IMR-90 (cell line): ENCODE measurements around the gene TELO2. TPM values are rescaled to one million over a fixed set of nuclear protein-coding genes. Genes with fewer than 3 reads are reported as not detected.

Source experiments
- ATAC-seq: fragments of 200-7000 bp; cut with Tn5 transposase; 2 replicates; pipeline ENCODE4 v1.9.1; 2020; ENCODE audit warnings: low read depth, mild to moderate bottlenecking, moderate library complexity
- BruUV-seq: library from RNA; stranded (reverse); fragments of 400-500 nt; replicated peaks from 2 replicates; lab custom pipeline; 2021; lab: Mats Ljungman, UMichigan
- CTCF ChIA-PET: fragments of 300-600 bp; formaldehyde crosslinking; extraction: SDS; loops from one replicate; lab custom pipeline; 2021; ENCODE audit warnings: antibody characterized with exemption; lab: Yijun Ruan, JAX
- POLR2A ChIA-PET: fragments of 300-600 bp; sonication (Branson Sonifier 250); formaldehyde crosslinking; loops from one replicate; lab custom pipeline; 2022; ENCODE audit warnings: antibody characterized with exemption; ENCODE audit not compliant: unreplicated experiment; lab: Charles Lee
- DNase-seq: peaks from one replicate; pipeline ENCODE4 v3.0.0; 2013
- H2AFZ ChIP-seq: replicated peaks from 2 replicates; pipeline ENCODE3; 2013; ENCODE audit warnings: low read length, mild to moderate bottlenecking; ENCODE audit not compliant: poor library complexity
- H2AK5ac ChIP-seq: 2 replicates; pipeline ENCODE4 v1.6.1; 2013; ENCODE audit warnings: low read depth, low read length, inconsistent platforms
- H2AK9ac ChIP-seq: replicated peaks from 2 replicates; pipeline ENCODE3; 2013; ENCODE audit warnings: mild to moderate bottlenecking, low read depth, low read length, moderate library complexity; ENCODE audit not compliant: poor library complexity
- H2BK120ac ChIP-seq: 2 replicates; pipeline ENCODE4 v1.6.1; 2013; ENCODE audit warnings: low read depth, low read length, inconsistent platforms
- H2BK15ac ChIP-seq: 3 replicates; pipeline ENCODE4 v1.6.1; 2013; ENCODE audit warnings: low read depth, low read length, inconsistent platforms
- H2BK20ac ChIP-seq: 2 replicates; pipeline ENCODE4 v1.6.1; 2013; ENCODE audit warnings: low read depth, mild to moderate bottlenecking, inconsistent platforms, low read length, moderate library complexity
- H2BK5ac ChIP-seq: 2 replicates; pipeline ENCODE4 v1.6.1; 2013; ENCODE audit warnings: mild to moderate bottlenecking, low read depth, low read length, inconsistent platforms; ENCODE audit not compliant: poor library complexity, severe bottlenecking
- H3K14ac ChIP-seq: replicated peaks from 2 replicates; pipeline ENCODE4 v1.6.1; 2013; ENCODE audit warnings: low read depth, low read length, inconsistent platforms
- H3K18ac ChIP-seq: 2 replicates; pipeline ENCODE4 v1.6.1; 2013; ENCODE audit warnings: low read depth, low read length, control low read depth
- H3K23ac ChIP-seq: 2 replicates; pipeline ENCODE4 v1.6.1; 2013; ENCODE audit warnings: low read depth, low read length, inconsistent platforms
- H3K27ac ChIP-seq: 2 replicates; pipeline ENCODE4 v1.5.1; 2013; ENCODE audit warnings: mild to moderate bottlenecking, control low read depth, low read length; ENCODE audit not compliant: insufficient read depth
- H3K27me3 ChIP-seq: 2 replicates; pipeline ENCODE4 v1.6.1; 2013; ENCODE audit warnings: low read length; ENCODE audit not compliant: control insufficient read depth, insufficient read depth
- H3K36me3 ChIP-seq: 2 replicates; pipeline ENCODE4 v1.6.1; 2013; ENCODE audit warnings: low read length, mixed read lengths; ENCODE audit not compliant: control insufficient read depth, insufficient read depth
- H3K4ac ChIP-seq: 2 replicates; pipeline ENCODE4 v1.6.1; 2013; ENCODE audit warnings: low read depth, low read length, inconsistent platforms
- H3K4me1 ChIP-seq: 2 replicates; pipeline ENCODE4 v1.6.1; 2013; ENCODE audit warnings: low read length, mixed read lengths; ENCODE audit not compliant: control insufficient read depth, insufficient read depth
- H3K4me2 ChIP-seq: 2 replicates; pipeline ENCODE4 v1.6.1; 2013; ENCODE audit warnings: low read depth, mild to moderate bottlenecking, control low read depth, low read length, moderate library complexity
- H3K4me3 ChIP-seq: 2 replicates; pipeline ENCODE4 v1.5.1; 2013; ENCODE audit warnings: low read depth, mild to moderate bottlenecking, control low read depth, low read length, moderate library complexity; ENCODE audit not compliant: insufficient read depth
- H3K56ac ChIP-seq: 2 replicates; pipeline ENCODE4 v1.6.1; 2013; ENCODE audit warnings: low read length, inconsistent platforms; ENCODE audit not compliant: insufficient read depth; ENCODE audit errors: extremely low read depth
- H3K79me1 ChIP-seq, 2 experiments: 2 replicates each; pipeline ENCODE4 v1.6.1; 2013; ENCODE audit warnings: low read length in 2 of 2, inconsistent platforms in 1 of 2, low read depth in 1 of 2
- H3K9ac ChIP-seq: 2 replicates; pipeline ENCODE4 v1.6.1; 2013; ENCODE audit warnings: low read depth, low read length, control low read depth
- H3K9me1 ChIP-seq: 2 replicates; pipeline ENCODE4 v1.6.1; 2013; ENCODE audit warnings: low read length, inconsistent platforms; ENCODE audit not compliant: insufficient read depth
- H3K9me3 ChIP-seq: 2 replicates; pipeline ENCODE4 v1.6.1; 2013; ENCODE audit warnings: low read length; ENCODE audit not compliant: control insufficient read depth, insufficient read depth
- H4K20me1 ChIP-seq: 2 replicates; pipeline ENCODE4 v1.6.1; 2013; ENCODE audit warnings: low read length, inconsistent platforms; ENCODE audit not compliant: insufficient read depth
- H4K5ac ChIP-seq: 2 replicates; pipeline ENCODE4 v1.6.1; 2013; ENCODE audit warnings: mild to moderate bottlenecking, low read depth, low read length, control low read depth
- H4K8ac ChIP-seq, 2 experiments: 2 replicates each; pipeline ENCODE4 v1.6.1; 2013; ENCODE audit warnings: low read depth in 2 of 2, low read length in 2 of 2, control low read depth in 1 of 2, inconsistent platforms in 1 of 2
- H4K91ac ChIP-seq: 2 replicates; pipeline ENCODE4 v1.6.1; 2013; ENCODE audit warnings: low read depth, low read length, inconsistent platforms; ENCODE audit not compliant: insufficient read depth
- BHLHE40 ChIP-seq: fragments of 150-350 bp; IDR thresholded peaks from 2 replicates; pipeline ENCODE4 v1.6.1; 2016; ENCODE audit warnings: mild to moderate bottlenecking, low read depth, low read length
- CEBPB ChIP-seq: IDR thresholded peaks from 2 replicates; pipeline ENCODE4 v1.6.1; 2012; ENCODE audit warnings: low read depth, low read length, improper control_type of control experiment
- NFE2L2 ChIP-seq: fragments of 150-350 bp; IDR thresholded peaks from 2 replicates; pipeline ENCODE4 v1.6.1; 2016; ENCODE audit warnings: low read depth, mild to moderate bottlenecking, low read length
- POLR2A ChIP-seq: IDR thresholded peaks from 2 replicates; pipeline ENCODE4 v1.6.1; 2012; ENCODE audit warnings: mild to moderate bottlenecking, low read depth, low read length
- RAD21 ChIP-seq: IDR thresholded peaks from 2 replicates; pipeline ENCODE4 v1.6.1; 2012; ENCODE audit warnings: low read length, improper control_type of control experiment
- RFX5 ChIP-seq: IDR thresholded peaks from 2 replicates; pipeline ENCODE4 v1.8.0; 2012; ENCODE audit warnings: low read depth, mild to moderate bottlenecking, low read length, moderate library complexity
- WGBS, 2 experiments: methylation state at CpG; one replicate each; pipeline versions ENCODE4 v1.1.5 to v1.1.7; 2013; ENCODE audit warnings: missing lambda C conversion rate in 2 of 2; ENCODE audit not compliant: insufficient read length in 1 of 2; ENCODE audit errors: extremely low coverage in 2 of 2; 5-methylcytosine and 5-hydroxymethylcytosine counted together
- dilution Hi-C: fragments of 300-500 bp; cut with HindIII; formaldehyde crosslinking; loops from one replicate; pipeline ENCODE4 v1.14.3; 2018; ENCODE audit warnings: low sequenced_read_pairs; ENCODE audit not compliant: unreplicated experiment
- in situ Hi-C: fragments of 300-500 bp; cut with MboI; formaldehyde crosslinking; loops from 3 replicates; pipeline ENCODE4 v1.14.3; 2019; ENCODE audit warnings: low sequenced_read_pairs, inconsistent platforms, mixed read lengths
- intact Hi-C: fragments of 100-400 bp; cut with micrococcal nuclease; formaldehyde crosslinking; loops from 2 replicates; pipeline ENCODE4 v1.10.0; 2022
- polyA plus RNA-seq, 3 experiments: library from polyadenylated mRNA; depleted of rRNA; stranded (reverse); fragments of >200 nt; gene quantifications; 2 replicates each; pipeline ENCODE4 v1.2.3, GENCODE V29; 2012; ENCODE audit warnings: low replicate concordance in 1 of 3
- total RNA-seq: library from RNA; depleted of rRNA; stranded (reverse); fragments of >200 nt; gene quantifications from 2 replicates; pipeline ENCODE4 v1.2.3, GENCODE V29; 2012
- TF ChIP-seq, protein P1 (sequence below): fragments of 150-350 bp; IDR thresholded peaks from 2 replicates; pipeline ENCODE4 v1.6.1; 2016; ENCODE audit warnings: low read depth, mild to moderate bottlenecking, low read length, moderate library complexity, borderline replicate concordance

TELO2 gene
- total and polyA plus RNA-seq, 2 of the 4 experiments (the other 2 are of a cell fraction), result 6.6 to 26.6 TPM

DNA sequence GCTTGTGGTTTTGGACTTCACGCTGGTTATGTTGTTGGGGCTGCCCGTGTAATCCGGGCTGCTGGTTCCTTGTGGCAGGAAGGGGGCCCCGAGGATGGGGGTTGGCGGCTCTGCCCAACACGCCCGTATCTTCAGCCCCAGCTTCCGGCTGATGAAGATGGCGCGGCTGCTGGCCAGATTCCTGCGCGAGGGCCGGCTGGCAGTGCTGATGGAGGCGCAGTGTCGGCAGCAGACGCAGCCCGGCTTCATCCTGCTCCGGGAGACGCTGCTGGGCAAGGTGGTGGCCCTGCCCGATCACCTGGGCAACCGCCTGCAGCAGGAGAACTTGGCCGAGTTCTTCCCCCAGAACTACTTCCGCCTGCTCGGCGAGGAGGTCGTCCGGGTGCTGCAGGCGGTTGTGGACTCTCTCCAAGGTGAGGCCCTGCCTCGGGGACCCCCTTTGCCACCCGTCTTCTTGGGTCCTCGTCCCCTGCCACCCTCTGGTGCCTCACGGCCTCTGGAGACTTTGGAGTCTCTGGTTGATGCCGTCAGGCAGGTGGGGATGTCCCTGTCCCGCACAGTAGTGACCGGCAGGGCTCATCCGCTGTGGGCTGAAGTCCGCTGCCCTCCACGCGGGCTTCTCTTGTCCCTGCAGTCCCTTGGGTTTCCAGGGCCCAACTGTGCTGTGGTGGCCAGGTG lies 2.2 kb downstream of the TELO2 start:
- no peak overlapping the region for H3K4ac ChIP-seq

More for the DNA sequence above, 2.2 kb downstream of the TELO2 start:
- intact Hi-C loops, result no loop called here
- Histone ChIP-seq H4K8ac (no peak overlapping the region), H2AK9ac (peak overlapping the region; percentile 50), H2BK20ac (no peak overlapping the region), H3K9me1 (peaks cover 7% of the 10 kb centered on the region), H3K27me3 (no peaks in the 10 kb centered on the region), H3K9me3 (no peaks in the 10 kb centered on the region), H3K4me1 (peaks cover 12% of the 10 kb centered on the region), H2BK15ac (no peak overlapping the region), H4K91ac (no peak overlapping the region), H3K27ac (no peak overlapping the region), H3K18ac (no peak overlapping the region), H2AFZ (no peak overlapping the region), H3K36me3 (peaks cover 34% of the 10 kb centered on the region), H3K14ac (no peak overlapping the region), H2BK120ac (no peak overlapping the region), H3K56ac (no peak overlapping the region), H3K9ac (no peak overlapping the region), H4K20me1 (peaks cover 13% of the 10 kb centered on the region; the same call in 1 of the 2 replicates), H3K4me2 (no peak overlapping the region), H4K5ac (no peak overlapping the region), H3K79me1 (peaks cover 6 to 35% of the 10 kb centered on the region in 2 experiments), H3K4me3 (no peak overlapping the region), H2BK5ac (no peak overlapping the region), H3K23ac (no peak overlapping the region), H2AK5ac (no peak overlapping the region)
- TF ChIP-seq RAD21, result no peak
- no peak for TF ChIP-seq BHLHE40
- no peak for TF ChIP-seq POLR2A
- TF ChIP-seq, protein P1, sequence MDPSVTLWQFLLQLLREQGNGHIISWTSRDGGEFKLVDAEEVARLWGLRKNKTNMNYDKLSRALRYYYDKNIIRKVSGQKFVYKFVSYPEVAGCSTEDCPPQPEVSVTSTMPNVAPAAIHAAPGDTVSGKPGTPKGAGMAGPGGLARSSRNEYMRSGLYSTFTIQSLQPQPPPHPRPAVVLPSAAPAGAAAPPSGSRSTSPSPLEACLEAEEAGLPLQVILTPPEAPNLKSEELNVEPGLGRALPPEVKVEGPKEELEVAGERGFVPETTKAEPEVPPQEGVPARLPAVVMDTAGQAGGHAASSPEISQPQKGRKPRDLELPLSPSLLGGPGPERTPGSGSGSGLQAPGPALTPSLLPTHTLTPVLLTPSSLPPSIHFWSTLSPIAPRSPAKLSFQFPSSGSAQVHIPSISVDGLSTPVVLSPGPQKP, result no peak
- TF ChIP-seq NFE2L2, result no peak
- no peak for TF ChIP-seq RFX5
- TF ChIP-seq CEBPB, result no peak
- POLR2A ChIA-PET, result no interaction called here
- ATAC-seq (no peak), DNase-seq (no peak)
- WGBS, 2 experiments, result 93% methylated on average over 24 of the region's 39 CpGs; no CpG with 5 or more reads in 1 of the 2 experiments
- CTCF ChIA-PET, result no interaction called here
- no TSS peak for BruUV-seq
- dilution Hi-C loops, result no loop called here
- in situ Hi-C loops, result no loop called here
